HFF-Myc (cell line): ENCODE data around the gene EMILIN2.

Experiments used
- DNase-seq: peaks from one replicate; pipeline ENCODE4 v3.0.0-alpha.2; 2011; ENCODE audit warnings: low read depth; ENCODE audit errors: extremely low read depth
- H3K4me3 ChIP-seq: replicated peaks from 2 replicates; pipeline ENCODE4 v1.5.1; 2011; ENCODE audit warnings: low read depth, mild to moderate bottlenecking, control low read depth, low read length
- CTCF ChIP-seq: IDR thresholded peaks from 2 replicates; pipeline ENCODE4 v1.5.1; 2012; ENCODE audit warnings: mild to moderate bottlenecking, low read depth, low read length, control low read depth; ENCODE audit errors: missing control alignments

The EMILIN2 gene

GRCh38 chr18:2880473-2880872, 33.7 kb downstream of the EMILIN2 start:
- H3K4me3 ChIP-seq, result no peak overlapping the region
- TF ChIP-seq CTCF, result no peak
- no peak for DNase-seq

GRCh38 chr18:2881088-2881839, 34.5 kb downstream of the EMILIN2 start:
- no peak for DNase-seq
- TF ChIP-seq CTCF, result no peak
- no peak overlapping the region for H3K4me3 ChIP-seq

GRCh38 chr18:2881840-2882195, 35.0 kb downstream of the EMILIN2 start:
- DNase-seq, result no peak
- no peak overlapping the region for H3K4me3 ChIP-seq
- TF ChIP-seq CTCF, result no peak

GRCh38 chr18:2882201-2882600, 35.4 kb downstream of the EMILIN2 start:
- H3K4me3 ChIP-seq, result no peak overlapping the region
- no peak for DNase-seq
- no peak for TF ChIP-seq CTCF

- H3K4me3 ChIP-seq, result no peak overlapping the region
- TF ChIP-seq CTCF, result no peak
- no peak for DNase-seq
Measured at GRCh38 chr18:2883076-2883735, 36.4 kb downstream of the EMILIN2 start.

- H3K4me3 ChIP-seq, result no peak overlapping the region
- no peak for TF ChIP-seq CTCF
- no peak for DNase-seq
Measured at GRCh38 chr18:2884706-2885285, 38.0 kb downstream of the EMILIN2 start.
